T-helper 1 cell treated with Interleukin-12 subunit alpha and Interleukin-12 subunit beta and Interleukin-4 antibody, amounts not matched to agents 30 μg/mL and 1 μg/mL, for 36 hours (primary cell): ENCODE measurements around the gene DST.

Source experiments
- H3K27ac Mint-ChIP-seq: one replicate; pipeline ENCODE4 v1.8.0; 2021; ENCODE audit warnings: mild to moderate bottlenecking, mixed read lengths
- H3K27me3 Mint-ChIP-seq: one replicate; pipeline ENCODE4 v1.8.0; 2021; ENCODE audit warnings: low read depth, mixed read lengths
- H3K36me3 Mint-ChIP-seq: one replicate; pipeline ENCODE4 v1.8.0; 2021; ENCODE audit warnings: low read depth, mixed read lengths
- H3K4me1 Mint-ChIP-seq: one replicate; pipeline ENCODE4 v1.8.0; 2021; ENCODE audit warnings: low read depth, mixed read lengths
- H3K4me3 Mint-ChIP-seq: one replicate; pipeline ENCODE4 v1.8.0; 2021; ENCODE audit warnings: mild to moderate bottlenecking, moderate library complexity, mixed read lengths
- H3K9me3 Mint-ChIP-seq: one replicate; pipeline ENCODE4 v1.8.0; 2021; ENCODE audit warnings: mixed read lengths

Gene DST

GRCh38 chr6:56655249-56655648, 12.6 kb upstream of the DST start:
- H3K27me3 Mint-ChIP-seq, result no peaks in the 10 kb centered on the region
- H3K36me3 Mint-ChIP-seq, result no peaks in the 10 kb centered on the region
- H3K27ac Mint-ChIP-seq, result no peak overlapping the region

GRCh38 chr6:56652994-56653393, 10.3 kb upstream of the DST start:
- Mint-ChIP-seq H3K36me3 (no peaks in the 10 kb centered on the region), H3K4me3 (no peak overlapping the region), H3K4me1 (peaks cover 2% of the 10 kb centered on the region), H3K27ac (no peak overlapping the region), H3K9me3 (no peaks in the 10 kb centered on the region), H3K27me3 (no peaks in the 10 kb centered on the region)

More at GRCh38 chr6:56655249-56655648, 12.6 kb upstream of the DST start:
- Mint-ChIP-seq H3K9me3 (no peaks in the 10 kb centered on the region), H3K4me1 (peaks cover 11% of the 10 kb centered on the region), H3K4me3 (no peak overlapping the region)

DNA sequence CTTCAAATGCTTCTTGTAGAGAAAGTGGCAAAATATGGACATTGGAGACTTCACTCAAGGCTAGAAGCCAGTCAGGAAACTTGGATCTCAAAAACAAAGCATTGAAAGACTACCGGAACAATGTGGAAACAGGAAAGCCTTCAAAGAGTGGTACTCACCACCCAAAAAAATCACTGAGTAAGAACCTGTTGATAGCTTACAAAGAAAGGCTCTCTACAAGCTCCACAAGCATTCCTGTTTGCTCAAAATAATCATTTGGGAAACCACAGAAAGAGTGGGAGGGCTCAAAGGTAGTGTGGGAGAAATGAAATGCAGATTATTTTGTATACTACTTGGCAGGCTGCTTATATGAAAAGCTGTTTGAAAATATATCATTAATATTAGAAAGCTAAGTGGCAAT, 9.5 kb upstream of the DST start:
- Mint-ChIP-seq H3K27me3 (no peaks in the 10 kb centered on the region), H3K27ac (no peak overlapping the region), H3K4me1 (no peaks in the 10 kb centered on the region), H3K9me3 (no peaks in the 10 kb centered on the region), H3K36me3 (no peaks in the 10 kb centered on the region), H3K4me3 (no peak overlapping the region)

- H3K4me1 Mint-ChIP-seq, result no peaks in the 10 kb centered on the region
- H3K4me3 Mint-ChIP-seq, result no peak overlapping the region
- no peak overlapping the region for H3K27ac Mint-ChIP-seq
- H3K27me3 Mint-ChIP-seq, result no peaks in the 10 kb centered on the region
- no peaks in the 10 kb centered on the region for H3K9me3 Mint-ChIP-seq
- no peaks in the 10 kb centered on the region for H3K36me3 Mint-ChIP-seq
Measured at GRCh38 chr6:56650191-56650590, 7.5 kb upstream of the DST start.

DNA sequence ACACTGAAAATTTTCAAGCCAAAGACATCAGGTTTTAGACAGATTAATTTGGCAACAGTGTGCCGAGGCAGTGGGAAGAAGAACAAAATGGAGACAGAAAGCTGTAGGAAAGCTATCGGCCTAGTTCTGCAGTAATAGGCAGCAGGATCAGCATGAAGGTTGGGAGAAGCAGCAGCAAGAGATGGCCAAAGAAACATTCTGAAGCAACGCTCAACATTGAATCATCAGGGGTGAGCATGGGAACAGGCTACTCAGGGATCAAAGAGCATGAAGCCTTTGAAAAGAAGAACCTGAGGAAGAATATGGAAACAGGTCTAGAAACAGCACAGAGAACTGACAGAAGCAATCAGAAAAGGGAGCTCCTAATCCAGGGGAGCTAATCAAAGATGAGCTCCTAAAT, 7.1 kb upstream of the DST start:
- H3K9me3 Mint-ChIP-seq, result no peaks in the 10 kb centered on the region
- H3K4me3 Mint-ChIP-seq, result no peak overlapping the region
- no peaks in the 10 kb centered on the region for H3K36me3 Mint-ChIP-seq
- H3K27ac Mint-ChIP-seq, result no peak overlapping the region
- H3K27me3 Mint-ChIP-seq, result no peaks in the 10 kb centered on the region
- no peaks in the 10 kb centered on the region for H3K4me1 Mint-ChIP-seq

DNA sequence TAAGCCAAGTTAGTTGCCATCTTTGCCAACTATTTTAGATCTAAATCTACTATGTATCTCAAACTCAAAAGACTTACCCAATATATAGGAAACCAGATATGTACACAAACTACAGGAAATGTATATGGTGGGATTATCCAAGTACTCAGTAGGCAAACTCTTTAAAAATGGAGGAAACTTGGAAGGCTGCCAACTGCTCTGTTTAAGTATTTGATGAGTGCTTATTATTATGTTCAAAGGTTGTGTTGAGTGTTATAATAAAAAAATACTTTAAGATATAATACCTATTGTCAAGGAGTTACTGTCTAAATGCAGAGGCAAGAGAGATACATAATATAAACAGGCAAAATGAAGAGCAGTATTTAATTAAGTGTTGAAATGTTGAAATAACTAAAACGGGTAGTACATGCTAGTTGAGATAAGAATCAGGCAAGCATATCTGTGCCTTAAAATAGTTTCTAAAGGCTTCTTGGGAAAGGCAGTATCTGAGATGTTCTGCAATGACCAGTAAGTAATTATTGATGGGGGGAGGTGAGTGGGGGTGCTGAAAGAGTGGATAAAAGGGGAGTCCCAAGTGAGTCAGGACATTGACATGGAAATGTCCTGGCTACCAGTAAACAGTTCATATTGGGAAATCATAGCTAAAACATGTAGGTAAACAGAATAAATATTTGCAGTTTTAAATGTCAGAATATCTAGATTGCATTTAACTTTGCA, 6.5 kb upstream of the DST start:
- H3K9me3 Mint-ChIP-seq, result no peaks in the 10 kb centered on the region

DNA sequence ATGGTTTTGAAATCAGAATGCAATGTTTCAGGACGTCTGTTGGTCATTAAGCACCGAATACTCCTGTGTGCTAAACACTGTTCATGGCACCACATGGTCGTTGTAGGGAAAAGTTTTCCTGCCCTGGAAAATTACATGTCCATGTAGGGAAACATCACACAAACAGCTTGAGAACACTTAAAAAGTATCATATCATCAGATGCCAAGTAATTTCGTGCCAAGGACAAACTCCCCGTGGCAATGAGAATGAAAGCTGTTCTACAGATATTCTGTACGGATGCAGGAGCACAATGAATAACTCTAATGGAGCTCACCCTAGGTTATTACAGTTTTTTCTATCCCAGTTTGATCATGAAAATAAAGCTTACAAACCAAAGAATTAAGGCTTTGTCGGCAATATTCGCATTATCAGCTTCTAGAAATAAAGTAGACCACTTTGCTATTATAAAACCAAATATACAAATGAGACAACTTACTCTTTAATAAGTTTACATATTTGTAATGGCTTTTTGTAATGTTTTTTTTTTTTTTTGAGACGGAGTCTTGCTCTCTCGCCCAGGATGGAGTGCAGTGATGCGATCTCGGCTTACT, 4.6 kb upstream of the DST start:
- no peak overlapping the region for H3K4me3 Mint-ChIP-seq
- H3K27me3 Mint-ChIP-seq, result peaks cover 4% of the 10 kb centered on the region
- no peaks in the 10 kb centered on the region for H3K36me3 Mint-ChIP-seq

More for the DNA sequence above, 6.5 kb upstream of the DST start:
- H3K27ac Mint-ChIP-seq, result no peak overlapping the region
- H3K27me3 Mint-ChIP-seq, result peaks cover 4% of the 10 kb centered on the region
- H3K4me3 Mint-ChIP-seq, result no peak overlapping the region
- H3K4me1 Mint-ChIP-seq, result no peaks in the 10 kb centered on the region
- no peaks in the 10 kb centered on the region for H3K36me3 Mint-ChIP-seq

GRCh38 chr6:56644366-56644765, 1.7 kb upstream of the DST start:
- H3K4me3 Mint-ChIP-seq, result no peak overlapping the region
- H3K9me3 Mint-ChIP-seq, result no peaks in the 10 kb centered on the region
- H3K36me3 Mint-ChIP-seq, result no peaks in the 10 kb centered on the region
- no peak overlapping the region for H3K27ac Mint-ChIP-seq
- H3K27me3 Mint-ChIP-seq, result peaks cover 4% of the 10 kb centered on the region
- no peaks in the 10 kb centered on the region for H3K4me1 Mint-ChIP-seq

More for the DNA sequence above, 4.6 kb upstream of the DST start:
- H3K9me3 Mint-ChIP-seq, result no peaks in the 10 kb centered on the region
- H3K4me1 Mint-ChIP-seq, result no peaks in the 10 kb centered on the region
- H3K27ac Mint-ChIP-seq, result no peak overlapping the region

DNA sequence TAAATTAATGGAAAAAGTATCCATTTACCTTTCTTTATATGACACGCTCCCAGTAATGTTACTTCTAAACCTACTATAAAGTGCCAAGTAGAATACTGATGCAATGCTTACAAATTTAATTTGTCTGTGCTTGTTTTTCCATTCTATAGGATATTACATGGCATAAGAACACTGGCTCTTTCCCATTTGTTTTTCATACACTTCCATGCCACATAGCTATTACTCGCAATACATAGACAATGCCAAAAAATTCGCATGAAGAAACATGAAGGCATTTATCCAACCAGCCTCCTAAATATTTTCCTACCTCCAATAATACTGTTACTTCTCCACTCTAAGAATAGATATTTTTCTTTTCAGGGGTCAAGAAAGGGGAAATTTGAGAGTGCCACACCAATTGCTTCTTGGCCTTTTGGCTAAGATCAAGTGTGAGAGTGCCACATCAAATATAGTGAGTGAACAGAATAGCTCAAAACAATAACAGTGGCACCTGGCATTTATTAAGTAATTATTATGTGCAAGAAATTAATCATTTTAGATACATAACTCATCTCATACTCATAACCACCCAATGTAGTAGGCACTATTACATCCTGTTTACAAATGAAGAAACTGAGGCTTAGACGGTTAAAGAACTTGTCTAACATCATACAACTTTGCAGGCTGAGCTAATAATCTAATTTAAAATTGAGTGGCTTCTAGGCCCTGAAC, 845 bp upstream of the DST start:
- H3K4me3 Mint-ChIP-seq, result no peak overlapping the region
- peaks cover 4% of the 10 kb centered on the region for H3K27me3 Mint-ChIP-seq
- no peaks in the 10 kb centered on the region for H3K36me3 Mint-ChIP-seq
- no peaks in the 10 kb centered on the region for H3K9me3 Mint-ChIP-seq
- H3K4me1 Mint-ChIP-seq, result no peaks in the 10 kb centered on the region
- no peak overlapping the region for H3K27ac Mint-ChIP-seq

DNA sequence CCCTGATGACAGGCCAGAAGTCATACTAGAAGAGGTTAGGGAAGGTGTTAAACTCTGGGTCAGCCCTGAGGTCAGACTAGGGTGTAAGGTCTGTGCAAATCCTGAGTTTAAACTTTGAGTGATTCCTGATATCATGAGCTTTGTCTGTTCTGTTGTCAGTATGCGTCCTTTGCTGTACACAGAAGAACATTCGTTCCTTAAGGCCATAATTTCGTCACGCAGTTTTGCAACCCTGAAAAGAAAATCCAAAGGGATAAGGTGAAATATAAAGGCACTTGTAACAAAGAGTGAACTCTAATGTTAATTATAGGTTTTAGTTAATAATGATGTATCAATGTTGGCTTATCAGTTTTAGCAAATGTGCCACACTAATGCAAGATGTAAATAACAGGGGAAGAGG, 2.3 kb downstream of the DST start:
- Mint-ChIP-seq H3K4me1 (no peaks in the 10 kb centered on the region), H3K9me3 (no peaks in the 10 kb centered on the region), H3K36me3 (no peaks in the 10 kb centered on the region), H3K27ac (no peak overlapping the region), H3K27me3 (peaks cover 4% of the 10 kb centered on the region), H3K4me3 (no peak overlapping the region)

- Mint-ChIP-seq H3K4me3 (no peak overlapping the region), H3K4me1 (no peaks in the 10 kb centered on the region), H3K27me3 (no peaks in the 10 kb centered on the region), H3K36me3 (no peaks in the 10 kb centered on the region), H3K9me3 (no peaks in the 10 kb centered on the region), H3K27ac (no peak overlapping the region)
Measured at GRCh38 chr6:56638760-56639159, 3.9 kb downstream of the DST start.

- no peak overlapping the region for H3K27ac Mint-ChIP-seq
- H3K9me3 Mint-ChIP-seq, result no peaks in the 10 kb centered on the region
- no peaks in the 10 kb centered on the region for H3K27me3 Mint-ChIP-seq
- H3K36me3 Mint-ChIP-seq, result no peaks in the 10 kb centered on the region
- H3K4me1 Mint-ChIP-seq, result no peaks in the 10 kb centered on the region
- H3K4me3 Mint-ChIP-seq, result no peak overlapping the region
Measured at GRCh38 chr6:56637640-56638039, 5.0 kb downstream of the DST start.

DNA sequence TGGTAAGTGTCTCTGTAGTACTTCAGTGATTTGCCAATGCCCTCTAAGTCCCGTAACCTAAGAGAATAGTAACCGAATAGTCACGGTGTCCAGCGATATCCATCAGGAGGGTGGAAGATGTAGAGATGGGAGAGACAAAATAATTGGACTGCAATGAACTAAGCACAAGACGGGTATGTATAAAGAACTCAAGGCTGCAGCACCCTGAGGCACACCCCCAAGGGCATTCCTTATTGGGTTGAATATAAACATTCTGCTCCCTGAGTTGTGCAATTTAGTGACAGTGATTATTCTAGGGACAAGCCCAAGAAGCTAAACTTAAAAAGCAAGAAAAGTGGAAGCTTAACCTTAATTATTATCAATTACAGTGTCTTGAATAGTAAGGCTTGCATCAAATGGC, 14.6 kb downstream of the DST start:
- Mint-ChIP-seq H3K9me3 (no peaks in the 10 kb centered on the region), H3K4me1 (no peaks in the 10 kb centered on the region), H3K36me3 (no peaks in the 10 kb centered on the region), H3K27ac (no peak overlapping the region), H3K27me3 (no peaks in the 10 kb centered on the region), H3K4me3 (no peak overlapping the region)

DNA sequence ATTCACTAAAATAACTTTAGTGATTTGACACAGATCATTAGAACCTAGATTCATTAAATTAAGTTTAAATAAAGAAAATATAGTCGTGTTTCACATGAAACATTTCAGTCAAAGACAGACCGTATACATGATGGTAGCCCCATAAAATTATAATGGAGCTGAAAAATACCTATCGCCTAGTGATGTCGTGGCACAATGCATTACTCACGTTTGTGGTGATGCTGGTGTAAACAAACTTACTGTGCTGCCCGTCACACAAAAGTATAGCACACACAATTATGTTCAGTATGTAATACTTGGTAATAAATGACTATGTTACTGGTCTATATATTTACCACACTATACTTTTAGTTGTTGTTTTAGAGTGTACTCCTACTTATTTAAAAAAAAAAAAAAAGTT, 17.3 kb downstream of the DST start:
- Mint-ChIP-seq H3K36me3 (no peaks in the 10 kb centered on the region), H3K27me3 (no peaks in the 10 kb centered on the region), H3K4me1 (no peaks in the 10 kb centered on the region), H3K9me3 (no peaks in the 10 kb centered on the region), H3K27ac (no peak overlapping the region), H3K4me3 (no peak overlapping the region)

DNA sequence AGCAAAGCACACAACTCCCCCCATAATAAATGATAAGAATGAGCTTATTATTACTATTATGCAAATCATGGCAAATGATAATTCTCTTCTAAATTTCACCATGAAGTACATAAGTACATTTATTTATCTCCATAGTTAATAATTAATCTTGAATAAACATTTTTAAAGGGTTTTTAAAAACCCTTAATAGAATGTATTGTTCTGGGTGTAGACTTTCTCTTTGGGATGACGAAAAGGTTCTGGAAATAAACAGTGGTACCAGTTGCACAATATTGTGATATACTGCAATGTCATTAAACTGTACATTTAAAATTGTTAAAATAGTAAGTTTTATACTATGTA, 18.0 kb downstream of the DST start:
- Mint-ChIP-seq H3K4me1 (no peaks in the 10 kb centered on the region), H3K9me3 (no peaks in the 10 kb centered on the region), H3K27ac (no peak overlapping the region), H3K27me3 (no peaks in the 10 kb centered on the region), H3K4me3 (no peak overlapping the region), H3K36me3 (no peaks in the 10 kb centered on the region)
